Stimulated activated CD4-positive, alpha-beta T cell treated with anti-CD3 and anti-CD28 coated beads, Interleukin-15, amount 100 ng/mL, for 48 hours (primary cell): ENCODE measurements around the gene USP37.

Experiments
- DNase-seq, 2 donors: peaks; one replicate each; pipeline ENCODE4 v3.0.0-alpha.2; 2020; ENCODE audit warnings: low read depth in 2 of 2

Gene USP37, protein sequence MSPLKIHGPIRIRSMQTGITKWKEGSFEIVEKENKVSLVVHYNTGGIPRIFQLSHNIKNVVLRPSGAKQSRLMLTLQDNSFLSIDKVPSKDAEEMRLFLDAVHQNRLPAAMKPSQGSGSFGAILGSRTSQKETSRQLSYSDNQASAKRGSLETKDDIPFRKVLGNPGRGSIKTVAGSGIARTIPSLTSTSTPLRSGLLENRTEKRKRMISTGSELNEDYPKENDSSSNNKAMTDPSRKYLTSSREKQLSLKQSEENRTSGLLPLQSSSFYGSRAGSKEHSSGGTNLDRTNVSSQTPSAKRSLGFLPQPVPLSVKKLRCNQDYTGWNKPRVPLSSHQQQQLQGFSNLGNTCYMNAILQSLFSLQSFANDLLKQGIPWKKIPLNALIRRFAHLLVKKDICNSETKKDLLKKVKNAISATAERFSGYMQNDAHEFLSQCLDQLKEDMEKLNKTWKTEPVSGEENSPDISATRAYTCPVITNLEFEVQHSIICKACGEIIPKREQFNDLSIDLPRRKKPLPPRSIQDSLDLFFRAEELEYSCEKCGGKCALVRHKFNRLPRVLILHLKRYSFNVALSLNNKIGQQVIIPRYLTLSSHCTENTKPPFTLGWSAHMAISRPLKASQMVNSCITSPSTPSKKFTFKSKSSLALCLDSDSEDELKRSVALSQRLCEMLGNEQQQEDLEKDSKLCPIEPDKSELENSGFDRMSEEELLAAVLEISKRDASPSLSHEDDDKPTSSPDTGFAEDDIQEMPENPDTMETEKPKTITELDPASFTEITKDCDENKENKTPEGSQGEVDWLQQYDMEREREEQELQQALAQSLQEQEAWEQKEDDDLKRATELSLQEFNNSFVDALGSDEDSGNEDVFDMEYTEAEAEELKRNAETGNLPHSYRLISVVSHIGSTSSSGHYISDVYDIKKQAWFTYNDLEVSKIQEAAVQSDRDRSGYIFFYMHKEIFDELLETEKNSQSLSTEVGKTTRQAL

DNA sequence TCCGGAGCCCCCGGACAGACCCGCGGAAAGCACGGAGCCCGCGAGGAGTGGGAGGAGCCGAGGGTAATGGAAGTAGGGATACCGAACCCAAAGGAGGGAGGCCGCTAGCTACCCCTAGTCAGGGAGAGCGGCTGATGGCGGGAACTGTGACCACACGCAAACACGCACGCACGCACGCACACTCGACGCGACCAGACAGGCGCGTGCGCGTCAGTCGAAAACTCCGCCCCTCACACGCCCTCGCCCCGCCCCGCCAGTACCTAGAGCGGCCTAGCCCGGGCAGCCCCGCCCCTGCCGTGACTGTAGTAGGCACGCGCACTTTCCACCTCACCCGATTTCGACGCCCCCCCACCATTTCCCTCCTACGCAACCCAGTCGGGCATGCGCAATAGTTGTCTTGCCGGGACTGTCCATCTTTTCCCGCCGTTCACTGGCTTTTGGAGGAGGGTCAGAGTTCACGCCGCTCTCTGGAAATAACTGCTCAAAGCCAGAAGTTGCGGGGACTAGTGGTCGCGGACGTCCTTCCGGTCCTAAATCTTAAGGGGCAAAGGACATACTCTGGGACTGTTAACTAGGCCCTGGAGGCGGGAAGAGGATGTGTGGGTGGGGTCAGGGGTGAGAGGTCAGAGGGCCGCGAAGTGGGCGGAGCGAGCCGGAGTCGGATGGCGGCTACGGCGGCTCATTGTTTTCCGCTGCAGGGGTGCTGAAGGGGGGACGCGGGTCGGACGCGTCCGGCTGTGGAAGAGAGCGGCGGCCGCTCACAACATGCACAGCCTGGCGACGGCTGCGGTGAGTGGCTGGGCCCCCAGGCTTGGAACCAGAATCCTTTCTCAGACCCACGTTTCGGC is at the start of gene USP37, which contains the start of gene CNOT9:
TSS of gene USP37 (minus strand) at position 162 of the 848 bp plus-strand sequence. CDS start 9,698 bp downstream, outside the sequence.
TSS of gene CNOT9 (plus strand) at position 650 of the 848 bp plus-strand sequence. CDS start at position 766, 116 bp downstream.
- peak; percentile 100 for DNase-seq

DNA sequence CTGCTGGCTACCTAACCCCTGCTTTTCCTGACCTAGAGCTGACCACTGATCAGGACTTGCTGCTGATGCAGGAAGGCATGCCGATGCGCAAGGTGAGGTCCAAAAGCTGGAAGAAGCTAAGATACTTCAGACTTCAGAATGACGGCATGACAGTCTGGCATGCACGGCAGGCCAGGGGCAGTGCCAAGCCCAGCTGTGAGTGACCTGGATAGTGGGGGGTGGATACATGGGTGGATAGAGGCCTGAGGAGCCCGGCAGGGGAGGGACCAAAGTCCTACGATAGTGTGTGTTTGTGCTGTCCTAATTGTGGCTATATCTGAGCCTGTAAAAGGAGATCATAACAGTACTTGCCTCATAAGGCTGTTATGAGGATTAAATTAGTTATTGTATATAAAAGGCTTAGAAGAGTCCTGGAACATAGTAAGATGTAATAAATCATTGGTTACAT is 47.7 kb upstream of the USP37 start:
- no peak for DNase-seq

DNA sequence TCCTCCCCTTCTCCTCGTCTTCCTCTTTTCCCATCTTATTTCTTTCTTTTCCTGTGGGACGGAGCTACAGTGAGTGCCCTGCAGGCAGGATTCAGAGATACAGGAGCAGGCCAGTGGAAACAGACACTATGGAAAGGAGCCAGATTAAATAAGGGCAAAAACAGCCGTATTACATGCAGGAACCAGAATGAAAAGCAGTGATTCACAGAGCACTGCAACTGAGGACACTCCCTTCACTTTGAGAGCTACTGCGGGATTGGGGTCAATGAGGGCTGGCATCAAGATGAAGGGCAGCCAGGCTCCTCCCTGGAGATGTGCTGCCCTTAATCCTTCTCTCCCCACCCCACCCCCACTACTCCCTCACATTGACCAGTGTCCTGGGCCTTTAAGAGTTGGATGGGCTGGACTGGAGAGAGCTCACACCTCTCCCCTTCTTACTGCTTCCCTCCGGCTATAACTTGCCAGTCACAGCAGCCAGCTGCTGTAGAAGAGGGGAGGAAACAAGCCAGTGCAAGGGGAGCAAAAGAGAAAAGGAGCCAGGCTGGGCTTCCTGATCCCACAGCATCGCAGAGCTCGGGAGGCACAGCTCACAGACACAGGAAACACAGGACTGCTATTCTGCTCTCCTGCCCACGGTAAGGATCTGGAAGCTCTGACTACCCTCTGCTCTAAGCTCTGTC is 39.4 kb upstream of the USP37 start, which contains the start of gene PLCD4:
TSS of gene PLCD4 (plus strand) at position 464 of the 680 bp plus-strand sequence. CDS start 7,841 bp downstream, outside the sequence.
- DNase-seq = no peak

DNA sequence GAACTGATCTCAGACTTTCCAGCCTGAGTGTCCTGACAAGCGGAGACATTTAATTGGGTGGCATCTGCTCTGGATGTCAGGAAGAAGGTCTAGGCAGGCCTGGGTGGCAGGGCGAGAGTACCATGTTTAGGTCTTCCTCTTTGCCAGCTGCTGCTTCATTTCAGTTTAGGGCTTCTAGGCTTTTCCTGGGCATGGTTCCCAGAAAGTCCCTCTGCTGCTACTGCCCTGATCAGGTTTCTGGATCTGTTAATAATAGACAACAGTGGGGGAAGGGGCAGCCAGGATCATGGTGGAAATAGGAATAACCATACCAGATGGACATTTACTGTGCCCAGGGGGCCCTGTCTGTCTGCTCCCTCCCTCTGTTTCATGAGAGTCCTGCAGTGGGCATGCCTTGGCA is 37.3 kb upstream of the USP37 start:
- no peak for DNase-seq

DNA sequence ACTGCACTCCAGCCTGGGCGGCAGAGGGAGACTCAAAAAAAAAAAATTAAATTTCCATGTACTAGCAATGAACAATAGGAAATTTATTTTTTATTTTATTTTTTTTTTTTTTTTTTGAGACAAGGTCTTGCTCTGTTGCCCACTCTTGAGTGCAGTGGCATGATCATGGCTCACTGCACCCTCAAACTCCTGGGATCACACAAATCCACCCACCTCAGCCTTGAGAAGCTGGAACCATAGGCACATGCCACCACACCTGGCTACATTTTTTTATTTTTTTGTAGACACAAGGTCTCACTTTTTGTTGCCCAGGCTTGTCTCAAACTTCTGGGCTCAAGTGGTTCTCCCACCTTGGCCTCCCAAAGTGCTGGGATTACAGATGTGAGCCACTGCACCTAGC is 17.4 kb upstream of the USP37 start:
- DNase-seq = no peak

DNA sequence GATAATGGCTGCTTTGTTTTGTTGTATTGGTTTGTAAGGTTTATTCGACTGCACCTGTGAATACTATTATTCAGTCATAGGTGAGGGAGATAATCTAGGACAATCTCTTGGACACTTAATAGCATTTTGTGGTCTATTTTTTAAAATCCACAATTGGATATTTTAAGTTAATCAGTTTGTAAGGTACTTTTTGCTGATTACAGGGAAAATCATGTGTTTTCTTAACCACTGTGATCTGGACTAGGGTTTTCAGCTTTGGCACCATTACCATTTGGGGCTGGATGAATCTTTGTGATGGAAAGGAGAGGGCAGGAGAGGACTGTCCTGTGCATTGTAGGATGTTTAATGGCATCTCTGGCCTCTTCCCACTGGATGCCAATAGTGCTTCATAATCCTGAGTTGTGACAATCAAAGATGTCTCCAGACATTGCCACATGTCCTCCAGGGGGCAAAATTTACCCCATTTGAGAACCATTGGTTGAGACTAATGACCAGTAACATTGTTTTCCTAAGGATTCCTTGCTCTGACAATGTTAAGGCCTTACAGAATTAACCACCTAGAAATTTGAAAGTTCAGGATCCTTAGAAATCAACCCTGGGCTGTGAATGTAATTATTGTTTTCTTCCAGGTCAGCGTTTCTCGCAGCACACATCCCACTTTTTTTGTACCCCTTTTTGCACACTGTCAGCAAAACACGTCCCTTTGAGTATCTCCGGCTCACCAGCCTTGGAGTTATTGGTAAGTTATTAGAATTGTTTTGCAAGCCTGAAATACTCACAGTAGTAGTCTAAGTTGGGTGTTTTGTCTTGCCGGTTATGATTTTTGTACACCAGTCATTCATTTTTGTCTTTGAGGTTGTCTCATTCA is 16.1 kb upstream of the USP37 start:
- DNase-seq = no peak

DNA sequence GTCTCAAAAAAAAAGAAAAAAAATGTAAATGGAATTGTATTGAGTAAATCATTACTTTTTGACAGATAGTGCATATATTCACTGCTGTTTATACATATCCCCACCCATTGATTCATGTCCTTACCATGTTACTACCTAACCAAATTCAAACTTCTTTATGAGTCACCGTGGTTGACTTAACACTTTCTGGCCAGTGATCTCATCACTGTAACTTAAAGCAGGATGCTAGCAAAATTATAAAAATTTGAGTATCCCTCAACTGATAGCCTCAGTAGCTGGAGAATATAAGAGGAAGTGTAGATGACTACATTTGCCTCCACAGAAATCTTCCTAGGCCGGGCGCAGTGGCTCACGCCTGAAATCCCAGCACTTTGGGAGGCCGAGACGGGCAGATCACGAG is 13.9 kb upstream of the USP37 start:
- no peak for DNase-seq

DNA sequence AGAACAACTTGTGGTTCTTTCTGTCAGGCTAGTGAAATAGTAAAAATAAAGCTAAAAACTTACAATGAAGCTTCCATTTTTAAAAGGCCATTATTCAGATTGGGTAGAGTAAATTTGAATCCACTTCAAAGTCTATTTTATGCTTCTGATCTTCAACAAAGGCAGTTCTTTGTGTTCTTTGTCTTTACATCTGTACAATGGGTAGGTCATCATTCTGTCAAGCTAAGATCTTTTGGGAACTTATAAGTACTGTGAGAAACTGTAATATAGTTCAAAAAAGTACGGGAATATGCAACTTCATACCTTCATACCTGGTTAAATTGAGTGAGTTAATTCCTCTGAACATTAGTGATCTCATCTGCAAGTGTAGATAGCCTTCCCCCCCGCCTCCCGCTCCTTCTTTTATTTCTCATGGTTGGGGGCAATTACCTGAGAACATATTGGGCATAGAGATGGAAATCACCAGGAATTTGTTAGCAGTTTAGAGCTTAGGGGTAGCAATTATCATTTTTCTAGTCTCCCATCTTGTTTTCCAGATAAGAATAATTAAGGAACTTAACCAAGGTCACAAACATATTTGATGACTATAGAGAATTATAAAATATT is 10.2 kb upstream of the USP37 start:
- DNase-seq = no peak

DNA sequence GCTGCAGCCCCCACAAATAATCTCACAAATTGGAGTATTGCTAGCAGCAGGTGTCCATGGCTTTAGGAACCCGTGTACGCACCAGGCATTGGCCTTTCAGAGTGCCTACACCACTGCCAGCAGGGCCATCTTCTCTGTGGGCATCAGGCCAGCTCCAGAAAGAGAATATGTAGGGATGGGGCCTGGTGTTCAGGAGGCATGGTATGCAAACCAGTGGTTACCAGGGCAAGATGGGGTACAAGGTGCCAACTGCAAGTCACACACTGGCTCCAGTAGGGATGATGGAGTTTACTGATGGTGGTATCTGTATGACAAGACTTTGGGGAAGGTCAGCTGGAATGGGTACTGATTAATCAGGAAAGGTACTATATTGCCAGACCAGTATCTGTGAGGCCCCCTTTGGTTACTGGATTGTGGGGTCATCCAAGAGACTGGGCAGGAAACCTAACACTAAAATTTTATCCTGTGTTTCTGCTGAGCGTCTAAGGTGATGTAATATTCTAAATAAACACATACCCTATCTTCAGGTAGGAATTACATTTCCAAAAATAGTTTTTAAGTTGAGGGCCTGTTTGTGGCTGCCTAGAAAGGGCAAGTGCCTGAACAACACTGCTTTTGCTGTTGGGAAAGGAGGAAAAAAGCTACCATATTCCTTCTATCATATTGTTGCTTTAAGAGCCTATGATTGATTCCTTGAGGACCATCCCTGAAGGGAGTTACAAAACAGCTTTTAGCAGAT is 9.5 kb upstream of the USP37 start:
- no peak for DNase-seq

DNA sequence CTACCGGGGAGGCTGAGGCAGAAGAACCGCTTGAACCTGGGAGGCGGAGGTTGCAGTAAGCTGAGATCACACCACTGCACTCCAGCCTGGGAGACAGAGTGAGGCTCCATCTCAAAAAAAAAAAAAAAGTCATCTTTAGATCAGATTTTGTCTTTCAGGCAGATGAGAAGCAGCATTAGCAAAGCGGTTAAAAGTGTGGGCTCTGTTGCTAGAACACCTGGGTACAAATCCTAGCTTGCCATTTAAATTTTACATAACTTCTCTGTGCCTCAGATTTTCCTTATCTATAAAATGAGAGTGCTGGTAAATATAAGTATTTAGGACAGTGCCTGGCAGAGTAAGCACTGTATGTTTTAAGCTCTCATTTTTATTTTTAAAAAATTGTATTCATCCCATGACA is 8.7 kb upstream of the USP37 start:
- DNase-seq = no peak

DNA sequence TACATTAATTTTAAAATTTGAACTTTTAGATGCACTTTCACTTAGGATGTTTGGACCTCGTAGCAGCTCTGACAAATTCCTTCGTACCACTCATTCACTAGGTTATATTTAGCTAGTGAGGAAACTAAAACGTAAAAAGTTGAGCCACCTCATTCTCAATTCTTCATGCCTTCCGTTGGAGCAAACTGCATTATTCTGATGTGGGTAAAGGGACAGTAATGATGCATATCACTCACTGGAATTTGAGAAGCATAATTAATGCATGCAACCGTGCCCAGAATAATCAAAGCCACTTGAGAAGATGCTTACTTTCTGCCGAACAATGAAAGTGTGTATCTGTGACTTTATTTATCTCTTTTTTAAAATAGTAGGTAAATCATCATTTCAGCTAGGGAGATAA is 2.7 kb upstream of the USP37 start:
- no peak for DNase-seq

DNA sequence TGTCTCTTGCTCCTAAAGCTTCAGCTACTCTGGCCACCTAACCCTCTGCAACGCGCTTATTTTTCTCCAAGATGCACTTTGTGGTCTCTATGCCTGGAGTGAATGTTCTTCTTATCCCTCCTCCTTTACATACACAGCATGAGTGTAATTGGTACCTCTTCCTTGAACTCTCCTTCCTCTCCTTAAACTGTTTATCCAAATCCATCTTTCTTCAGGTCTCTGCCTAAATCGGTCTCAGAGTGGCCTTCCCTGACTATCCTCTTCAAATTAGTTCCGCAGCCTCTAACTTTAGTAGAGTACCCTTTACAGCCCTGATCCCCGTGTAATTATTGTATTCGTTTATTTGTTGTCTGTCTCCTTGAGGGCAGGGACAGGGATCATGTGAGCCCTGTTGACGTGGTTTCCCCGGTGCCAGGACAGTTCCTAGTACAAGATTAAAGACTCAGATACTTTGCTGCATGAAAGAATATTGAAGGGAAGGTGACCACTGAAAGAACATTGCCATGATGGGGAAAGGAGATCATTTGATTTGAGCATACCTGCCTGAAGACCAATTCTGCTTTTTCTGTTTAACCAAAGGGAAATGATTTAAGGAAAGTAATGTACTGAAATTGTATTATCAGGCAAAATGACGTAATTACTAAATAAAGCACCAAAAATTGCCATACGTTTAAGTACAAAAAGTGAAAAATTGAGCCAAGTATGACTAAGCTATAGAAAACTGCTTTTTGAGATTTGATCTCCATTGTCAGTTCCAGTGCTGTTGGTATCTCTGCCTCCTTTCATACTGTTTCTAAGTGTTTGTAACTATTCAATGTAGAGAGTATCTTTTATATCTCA is 1.7 kb upstream of the USP37 start:
- DNase-seq = no peak

DNA sequence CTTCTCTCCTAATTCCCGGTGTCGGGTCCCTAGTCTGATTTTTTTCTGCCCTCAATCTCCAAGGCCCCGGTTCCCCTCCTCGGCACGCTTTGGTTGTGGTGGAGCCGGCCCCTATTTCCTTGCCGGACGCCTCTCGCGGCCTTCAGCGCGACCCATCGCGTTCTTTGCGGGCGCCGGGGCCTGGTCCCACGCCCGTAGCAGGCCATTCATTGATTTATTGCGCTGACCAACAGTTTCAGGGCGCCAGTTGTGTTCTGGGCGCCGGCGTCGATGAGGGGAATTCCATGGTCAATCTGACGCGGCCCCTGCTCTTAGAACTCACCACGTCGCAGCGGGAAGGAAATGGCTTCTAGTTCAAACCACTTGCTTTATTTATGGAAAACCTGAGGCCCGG is 884 bp upstream of the USP37 start:
- peak; percentile 35 to 38 for DNase-seq

DNA sequence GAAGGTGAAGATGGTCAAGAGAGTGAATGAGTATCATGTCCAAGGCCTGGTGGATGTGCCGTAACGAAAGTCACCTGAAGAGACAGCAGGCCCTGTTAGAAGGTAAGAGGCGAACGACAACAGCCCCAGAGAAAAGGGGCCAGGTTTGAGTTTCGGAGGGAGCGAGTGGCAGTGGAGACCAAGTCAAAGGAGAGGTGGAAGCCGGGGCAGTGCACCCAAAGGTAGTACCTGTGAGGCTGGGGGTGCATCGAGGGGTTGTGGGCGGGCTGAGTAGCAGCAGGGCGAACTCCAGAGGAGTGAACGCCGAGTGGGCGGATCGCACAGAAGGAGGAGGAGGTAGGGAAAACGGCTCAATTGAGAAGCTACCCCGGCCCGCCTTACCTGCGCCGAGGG is 358 bp downstream of the USP37 start:
- no peak for DNase-seq

DNA sequence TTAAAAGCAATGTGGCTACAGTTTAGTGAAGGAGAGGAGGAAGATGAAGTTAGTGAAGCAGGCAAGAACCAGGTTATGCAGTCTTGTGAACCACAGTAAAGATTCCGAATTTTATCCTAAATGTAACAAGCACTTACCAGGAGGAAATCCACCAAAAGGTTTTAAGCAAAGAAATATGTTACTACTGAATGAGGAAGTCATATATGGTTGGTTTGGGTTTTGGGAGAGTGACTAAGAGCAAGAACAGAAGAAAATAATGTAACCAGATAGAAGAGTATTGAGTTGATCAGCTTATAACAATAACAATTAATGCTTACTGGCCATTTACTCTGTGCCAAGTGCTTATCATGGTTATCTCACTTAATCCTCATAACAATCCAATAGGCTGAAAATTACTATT is 1.9 kb downstream of the USP37 start:
- no peak for DNase-seq

DNA sequence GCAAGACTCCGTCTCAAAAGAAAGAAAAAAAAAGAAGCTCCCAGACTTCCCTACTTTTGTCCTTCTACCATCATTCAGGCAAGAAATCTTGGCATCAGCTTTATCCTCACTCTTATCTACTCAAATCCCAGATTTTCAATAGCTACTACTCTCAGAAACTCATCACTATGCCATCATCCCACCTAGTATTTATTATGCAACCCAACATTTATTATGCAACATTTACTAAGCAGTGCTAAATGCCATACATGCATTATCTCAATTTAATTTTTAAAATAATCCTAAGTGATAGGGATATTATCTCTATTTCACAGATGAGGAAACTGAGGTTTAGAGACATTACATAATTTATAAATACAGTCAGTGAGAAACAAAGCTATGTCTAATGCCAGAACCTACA is 4.1 kb downstream of the USP37 start:
- no peak for DNase-seq

DNA sequence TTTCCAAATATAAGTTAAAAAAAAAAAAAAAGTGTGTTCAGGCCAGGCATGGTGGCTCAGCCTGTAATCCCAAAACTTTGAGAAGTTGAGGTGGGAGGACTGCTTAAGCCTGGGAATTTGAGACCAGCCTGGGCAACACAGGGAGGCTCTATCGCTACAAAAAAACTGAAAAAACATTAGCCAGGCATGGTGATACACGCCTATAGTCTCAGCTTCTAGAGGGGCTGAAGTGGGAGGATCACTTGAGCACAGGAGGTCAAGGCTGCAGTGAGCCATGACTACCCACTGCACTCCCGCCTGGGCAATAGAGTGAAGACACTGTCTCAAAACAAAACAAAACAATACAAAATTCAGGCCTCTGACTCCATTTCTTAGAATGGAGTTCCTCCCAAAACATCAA is 9.2 kb downstream of the USP37 start:
- DNase-seq = no peak

DNA sequence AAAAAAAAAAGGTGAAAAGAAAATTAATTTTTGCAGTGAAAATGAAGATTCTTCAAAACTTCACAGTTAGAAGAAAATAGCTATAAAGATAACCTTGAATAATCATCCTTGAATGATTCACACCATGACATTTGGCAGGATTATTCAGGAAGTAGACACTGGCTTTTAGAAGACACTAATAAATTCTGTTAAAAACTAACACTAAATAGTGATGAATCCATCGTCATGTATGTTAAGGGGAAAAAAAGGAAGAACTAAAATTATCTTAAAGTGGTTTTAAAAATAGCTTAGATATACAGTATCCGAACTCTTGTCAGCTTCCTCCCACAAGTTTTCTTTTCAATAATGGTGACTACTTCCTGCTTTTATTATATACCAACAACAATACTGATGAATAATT is 10.2 kb downstream of the USP37 start:
- DNase-seq = no peak
